HG02885 (cell line): ENCODE measurements around the gene PRR5.
"Not testable (repeated sequence)": the region's sequence is repeated elsewhere in the genome, so short reads cannot be mapped to it uniquely, and the experiment has no call there.

Experiments
- ATAC-seq: cut with Tn5 transposase; IDR thresholded peaks from one replicate; pipeline ENCODE4 v1.9.1; 2021; ENCODE audit warnings: mild to moderate bottlenecking; ENCODE audit not compliant: unreplicated experiment, poor library complexity

Gene PRR5

DNA sequence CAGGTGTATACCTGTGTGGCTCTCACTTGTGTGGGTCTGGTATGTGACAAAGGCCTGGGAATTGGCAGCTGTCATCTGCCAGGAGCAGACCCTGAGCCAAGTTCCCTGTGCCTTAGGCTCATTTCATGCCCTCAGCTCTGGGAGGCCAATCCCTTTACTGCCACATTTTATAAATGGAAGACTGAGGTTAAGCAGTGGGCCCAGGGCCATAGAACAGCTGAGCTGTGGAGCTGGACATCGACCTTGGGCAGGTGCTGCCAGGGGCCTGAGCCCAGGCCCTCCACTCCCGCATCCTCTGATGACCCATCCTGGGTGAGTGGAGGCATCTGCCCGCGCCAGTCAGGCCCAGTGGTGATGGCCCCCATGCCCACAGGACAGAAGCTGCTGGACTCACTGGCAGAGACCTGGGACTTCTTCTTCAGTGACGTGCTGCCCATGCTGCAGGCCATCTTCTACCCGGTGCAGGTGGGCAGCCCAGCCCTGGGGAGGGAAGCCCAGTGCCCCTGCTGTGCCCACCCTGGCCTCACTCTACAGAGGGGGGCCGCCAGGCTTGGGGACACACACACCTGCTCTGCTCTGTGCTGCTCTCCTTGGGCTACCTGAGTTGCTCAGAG lies 29.5 kb downstream of the PRR5 start:
- no peak for ATAC-seq

DNA sequence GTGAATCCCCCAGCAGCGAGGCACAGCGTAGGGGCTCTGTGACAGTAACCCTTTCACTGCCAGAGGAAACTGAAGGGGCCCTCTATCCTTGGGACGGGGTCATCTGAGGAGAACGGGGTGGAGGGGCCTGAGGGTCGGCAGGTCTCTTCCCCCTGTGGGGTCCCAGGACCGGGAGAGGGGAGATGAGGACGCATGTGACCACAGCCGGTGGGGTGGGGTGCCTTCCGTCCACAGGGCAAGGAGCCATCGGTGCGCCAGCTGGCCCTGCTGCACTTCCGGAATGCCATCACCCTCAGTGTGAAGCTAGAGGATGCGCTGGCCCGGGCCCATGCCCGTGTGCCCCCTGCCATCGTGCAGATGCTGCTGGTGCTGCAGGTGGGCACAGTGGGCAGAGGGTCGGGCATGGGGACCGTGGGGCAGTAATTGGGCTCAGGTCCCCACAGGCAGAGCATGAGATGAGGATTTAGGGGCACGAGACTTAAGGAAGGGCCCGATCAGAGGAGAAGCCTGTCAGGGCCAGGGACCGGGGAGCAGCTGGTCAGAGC lies 30.1 kb downstream of the PRR5 start:
- no peak for ATAC-seq

DNA sequence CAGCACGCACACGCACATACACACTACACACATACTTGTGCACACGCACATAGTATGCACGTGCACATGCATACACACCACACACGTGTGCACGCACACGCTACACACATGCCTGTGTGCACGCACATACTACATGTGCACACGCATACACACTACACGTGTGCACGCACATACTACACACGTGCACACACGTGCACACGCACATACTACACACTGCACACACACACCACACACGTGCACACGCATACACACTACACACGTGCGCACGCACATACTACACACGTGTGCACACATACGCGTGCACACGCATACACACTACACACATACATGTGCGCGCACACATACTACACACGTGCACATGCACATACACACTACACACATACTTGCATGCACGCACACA lies 30.7 kb downstream of the PRR5 start:
- ATAC-seq: no peak

- ATAC-seq: no peak
Measured at GRCh38 chr22:44733426-44734106, 31.6 kb downstream of the PRR5 start.

- no peak for ATAC-seq
Measured at GRCh38 chr22:44734278-44734677, 32.3 kb downstream of the PRR5 start.

DNA sequence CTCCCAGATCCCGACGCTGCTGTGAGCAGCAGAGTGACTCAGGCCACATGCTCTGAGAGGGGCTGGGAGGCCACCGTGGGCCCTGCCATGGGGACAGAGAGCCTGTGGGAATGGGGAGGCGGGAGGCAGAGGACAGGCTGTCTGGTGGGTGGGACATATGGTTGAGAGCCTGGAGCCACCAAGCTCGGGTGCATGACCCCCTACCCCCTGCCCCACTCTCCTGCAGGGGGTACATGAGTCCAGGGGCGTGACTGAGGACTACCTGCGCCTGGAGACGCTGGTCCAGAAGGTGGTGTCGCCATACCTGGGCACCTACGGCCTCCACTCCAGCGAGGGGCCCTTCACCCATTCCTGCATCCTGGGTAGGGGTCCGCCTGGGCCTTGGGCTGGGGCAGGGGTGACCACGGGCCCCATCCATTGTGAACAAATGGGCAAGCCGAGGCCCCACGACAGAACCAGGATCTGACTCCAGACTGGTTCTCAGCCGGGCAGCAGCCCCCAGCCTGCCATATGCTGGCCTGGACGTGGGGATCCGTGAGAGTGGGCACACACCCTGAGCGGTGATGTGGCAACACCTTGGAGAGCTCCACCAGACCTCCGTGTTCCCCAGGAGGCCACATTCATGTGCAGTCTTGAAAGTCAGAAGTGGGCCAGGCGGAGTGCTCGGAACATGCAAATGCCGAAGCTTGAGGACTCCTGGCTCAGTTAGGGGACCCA lies 33.0 kb downstream of the PRR5 start:
- ATAC-seq: no peak

DNA sequence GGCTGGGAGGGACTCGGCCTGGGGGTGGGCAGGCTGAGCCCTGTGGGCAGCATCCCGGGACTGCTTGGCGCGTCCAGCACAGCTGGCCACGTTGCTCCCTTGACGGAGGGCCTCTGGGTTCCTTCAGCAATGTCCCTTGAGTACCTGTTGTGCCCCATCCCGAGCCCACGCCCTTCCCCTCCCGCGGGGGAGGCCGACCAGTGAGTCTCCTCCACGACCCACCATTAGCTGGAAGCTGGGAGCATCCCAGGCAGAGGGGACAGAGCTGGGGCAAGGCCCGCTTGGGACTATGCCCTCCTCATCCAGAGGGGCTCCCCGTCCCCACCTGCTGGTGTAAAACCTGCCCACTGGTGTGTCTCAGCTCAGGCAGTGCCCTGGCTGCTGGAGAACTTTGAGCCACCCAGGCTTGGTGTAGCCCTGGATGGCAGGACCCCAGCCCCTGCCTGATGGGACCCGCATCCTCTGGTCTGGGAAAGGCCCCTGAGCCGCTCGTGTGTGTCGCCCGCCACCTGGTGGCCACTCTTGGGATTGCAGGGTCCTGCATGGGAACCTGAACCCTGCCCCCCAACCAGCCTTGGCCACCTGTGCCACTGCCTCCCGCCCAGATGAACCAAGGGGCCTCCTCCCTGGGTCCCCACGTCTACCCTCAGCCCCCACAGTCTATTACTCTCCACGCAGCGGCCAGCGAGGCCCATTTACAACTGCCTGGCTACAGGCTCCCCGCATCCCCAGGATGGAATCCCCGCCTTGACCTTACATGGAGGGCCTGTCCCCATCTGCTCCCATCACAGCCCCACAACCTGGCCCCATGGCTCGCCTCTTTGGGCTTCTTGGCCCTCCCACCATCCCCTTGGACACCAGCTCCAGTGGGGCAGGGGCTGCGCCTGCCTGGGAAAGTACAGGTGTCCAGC lies 33.8 kb downstream of the PRR5 start:
- no peak for ATAC-seq

- ATAC-seq: no peak
Measured at GRCh38 chr22:44736581-44737405, 34.8 kb downstream of the PRR5 start.

DNA sequence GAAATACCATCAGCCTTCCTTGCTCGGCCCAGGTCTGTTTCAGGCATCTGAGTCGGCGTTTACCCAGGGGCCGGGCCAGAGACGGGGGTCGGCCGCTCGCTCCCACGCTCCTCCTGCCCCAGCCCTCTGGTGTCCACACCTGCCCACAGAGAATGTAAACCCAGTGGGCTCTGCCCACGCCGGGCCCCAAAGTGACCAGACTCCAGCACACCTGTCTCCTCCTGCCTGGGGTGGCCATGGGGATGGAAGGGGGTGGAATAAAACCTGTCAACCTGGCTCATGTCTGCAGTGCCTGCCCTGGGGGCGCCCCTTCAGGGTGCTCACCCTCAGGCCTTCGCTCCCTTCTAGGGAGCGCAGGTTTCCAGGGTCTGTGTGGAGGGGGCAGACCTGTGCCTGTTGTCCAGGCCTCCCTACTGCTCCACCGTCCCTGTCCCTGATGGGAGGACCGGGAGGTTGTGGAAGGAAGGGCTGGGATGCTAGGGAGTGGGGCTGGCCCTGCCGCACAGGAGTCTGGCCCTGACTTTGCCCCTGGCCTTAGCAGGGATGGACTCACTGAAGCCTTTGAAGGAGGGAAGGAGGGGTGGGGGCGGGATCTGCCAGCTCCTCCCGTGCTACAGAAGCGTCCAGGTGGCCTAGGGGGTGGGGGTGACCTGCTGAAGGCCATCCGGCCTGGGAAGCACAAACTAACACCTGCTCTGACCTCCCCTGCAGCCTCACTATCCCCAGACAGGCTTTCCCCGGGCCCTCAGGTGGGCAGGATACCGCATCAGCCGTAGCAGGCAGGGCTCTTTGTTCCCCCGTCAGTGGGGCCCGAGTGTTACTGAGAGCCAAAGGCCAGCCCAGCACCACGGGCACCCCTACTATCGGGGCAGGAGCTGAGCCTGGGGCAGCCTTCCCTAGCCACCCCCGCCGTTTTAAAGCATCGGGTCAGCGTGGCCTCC lies 35.7 kb downstream of the PRR5 start:
- no peak for ATAC-seq

GRCh38 chr22:44738347-44738715 lies 36.3 kb downstream of the PRR5 start:
- no peak for ATAC-seq

DNA sequence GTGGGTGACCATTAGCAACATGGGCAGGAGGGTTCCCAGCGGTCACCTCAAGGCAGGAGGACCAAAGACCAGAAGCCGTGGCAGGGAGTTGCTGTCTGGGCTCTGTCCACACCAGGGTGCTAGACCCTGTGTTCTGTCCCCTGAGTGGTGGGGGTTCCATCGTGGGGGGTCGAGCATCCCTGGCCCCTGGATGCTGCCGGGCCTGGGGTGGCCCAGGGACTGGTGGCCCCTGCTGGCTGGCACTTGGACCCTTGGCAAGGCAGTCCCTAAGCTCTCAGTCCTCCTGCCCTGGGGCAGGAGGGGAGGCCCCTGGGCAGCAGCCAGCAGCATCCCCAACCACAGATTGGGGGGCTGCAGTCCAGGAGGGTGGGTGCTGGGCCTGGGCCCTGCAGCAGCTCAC lies 37.0 kb downstream of the PRR5 start:
- ATAC-seq: no peak

DNA sequence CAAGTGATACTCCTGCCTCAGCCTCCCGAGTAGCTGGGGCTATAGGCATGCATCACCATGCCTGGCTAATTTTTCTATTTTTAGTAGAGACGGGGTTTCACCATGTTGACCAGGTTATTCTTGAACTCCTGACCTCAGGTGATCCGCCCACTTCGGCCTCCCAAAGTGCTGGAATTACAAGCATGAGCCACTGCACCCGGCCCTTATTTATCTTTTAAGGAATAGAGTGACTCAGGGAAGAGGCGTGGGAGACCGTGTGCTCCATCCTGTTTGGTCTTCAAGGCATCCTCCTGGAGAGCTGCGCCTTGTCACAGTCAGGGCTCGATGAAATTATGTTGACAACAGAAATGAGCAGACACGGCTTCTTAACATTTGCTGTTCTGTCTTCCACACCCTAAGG lies 37.7 kb downstream of the PRR5 start:
- ATAC-seq: not testable (repeated sequence)

DNA sequence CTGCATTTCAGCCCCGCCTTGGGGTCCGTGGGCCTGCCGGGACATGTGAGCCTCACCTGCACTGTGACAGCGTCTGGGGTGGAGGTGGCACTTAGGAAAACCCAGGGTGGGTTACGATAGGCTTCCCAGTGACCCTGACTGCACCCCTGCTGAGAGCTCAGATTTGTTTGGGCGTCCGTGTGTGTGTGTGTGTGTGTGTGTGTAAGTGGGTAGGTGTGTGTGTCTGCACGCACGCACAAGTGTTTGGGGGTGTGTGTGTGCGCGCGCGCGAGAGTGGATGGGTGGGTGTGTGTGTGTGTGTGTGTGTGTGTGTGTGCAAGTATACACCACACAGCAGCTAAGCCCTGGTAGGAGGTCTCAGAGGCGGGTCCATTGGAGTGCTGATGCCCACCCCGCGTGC lies 38.3 kb downstream of the PRR5 start:
- ATAC-seq: no peak

DNA sequence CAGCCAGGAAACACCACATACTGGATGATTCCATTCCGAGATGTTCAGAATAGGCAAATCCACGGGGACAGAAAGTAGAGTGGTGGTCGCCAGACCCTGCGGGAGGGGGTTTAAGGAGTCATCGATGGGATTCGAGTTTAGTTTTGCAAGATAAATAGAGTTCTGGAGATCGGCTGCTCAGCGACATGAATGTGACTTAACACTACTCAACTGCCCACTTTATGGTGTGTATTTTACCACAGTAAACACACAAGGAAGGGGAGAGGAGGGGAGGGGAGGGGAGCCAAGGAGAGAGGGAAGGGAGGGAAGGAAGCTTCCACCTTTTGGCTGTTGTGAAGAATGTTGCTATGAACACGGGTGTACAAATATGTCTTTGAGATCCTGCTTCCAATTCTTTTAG lies 39.9 kb downstream of the PRR5 start:
- ATAC-seq: no peak

DNA sequence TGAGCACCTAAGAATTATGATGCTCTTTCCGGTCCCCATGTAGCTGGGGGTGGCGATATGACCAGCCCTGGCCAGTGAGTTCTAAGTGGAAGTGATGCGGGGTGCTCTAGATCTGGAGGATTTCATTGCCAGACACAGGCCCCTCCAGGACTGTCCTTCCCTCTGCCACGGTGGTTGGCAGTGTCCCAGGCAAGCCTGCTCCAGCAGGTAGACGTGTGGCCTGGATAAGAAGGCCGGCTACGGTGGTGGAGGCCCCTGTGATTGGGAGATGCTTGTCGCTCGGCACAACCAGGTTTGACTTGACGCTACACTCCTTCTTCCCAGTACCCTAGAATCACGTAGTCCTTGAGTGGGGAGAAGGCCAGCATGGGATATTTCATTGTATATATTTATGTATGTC lies 41.2 kb downstream of the PRR5 start:
- no peak for ATAC-seq

GRCh38 chr22:44743804-44744211 lies 41.8 kb downstream of the PRR5 start:
- no peak for ATAC-seq

DNA sequence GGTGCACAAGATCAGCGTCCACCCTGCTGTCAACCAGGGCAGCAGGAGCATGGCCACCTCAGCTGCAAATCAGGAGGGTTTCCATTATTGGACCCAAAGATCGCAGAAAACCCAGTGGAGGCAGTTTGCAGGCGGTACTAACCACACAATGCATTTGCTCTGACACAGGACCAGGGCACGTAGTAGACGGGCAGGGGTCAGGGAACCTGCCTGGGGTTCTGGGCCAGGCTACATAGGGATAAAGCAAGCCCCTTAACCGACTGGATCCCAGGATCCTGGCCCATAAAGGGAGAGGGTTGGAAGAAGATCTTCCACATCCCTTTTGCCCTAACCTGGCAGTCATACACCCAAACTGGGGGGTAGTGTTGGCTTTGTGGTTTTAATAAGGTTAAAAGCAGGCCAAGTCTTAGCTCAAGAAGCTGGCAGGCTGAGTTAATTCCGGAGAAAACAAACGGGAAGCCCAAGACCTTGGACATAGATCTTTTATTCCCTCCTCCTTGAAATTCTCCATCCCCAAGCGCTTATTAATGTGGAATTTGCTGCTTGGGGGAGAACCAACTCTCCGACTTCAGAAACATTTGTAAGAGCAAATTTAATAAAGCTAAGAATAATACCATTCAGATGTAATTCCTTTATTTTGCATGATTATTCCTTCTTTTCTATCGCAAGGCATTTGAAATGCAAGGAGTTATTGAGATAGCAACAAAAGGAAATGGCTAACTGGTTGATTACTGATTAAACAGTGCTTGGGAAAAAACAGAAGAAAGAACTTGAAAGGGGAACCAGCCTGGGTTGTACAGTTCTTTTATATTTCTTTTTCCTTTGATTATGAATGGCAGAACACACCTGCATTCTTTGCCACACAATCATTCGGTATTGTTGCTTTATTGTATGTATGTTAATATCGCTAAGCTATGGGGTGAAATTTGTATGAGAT lies 44.1 kb downstream of the PRR5 start:
- ATAC-seq: no peak

- ATAC-seq: not testable (repeated sequence)
Measured at GRCh38 chr22:44747784-44748127, 45.8 kb downstream of the PRR5 start.
